HEK293 (cell line): ENCODE data around the gene MPG.
A peak's percentile ranks its signal among the peaks of the same experiment; 100 is the strongest.

Experiments used
- GLI2 ChIP-seq: fragments of 450-650 bp; formaldehyde crosslinking; IDR thresholded peaks from 2 replicates; pipeline ENCODE4; 2017; ENCODE audit warnings: missing biosample characterization, missing genetic modification characterization, low read depth, borderline replicate concordance
- KLF1 ChIP-seq: fragments of 450-650 bp; formaldehyde crosslinking; IDR thresholded peaks from 2 replicates; pipeline ENCODE4 v1.5.1; 2016; ENCODE audit warnings: missing biosample characterization, missing genetic modification characterization
- PRDM10 ChIP-seq: fragments of 450-650 bp; formaldehyde crosslinking; IDR thresholded peaks from 2 replicates; pipeline ENCODE4 v1.5.1; 2016; ENCODE audit warnings: missing biosample characterization, missing genetic modification characterization
- SCRT2 ChIP-seq: fragments of 450-650 bp; formaldehyde crosslinking; IDR thresholded peaks from 2 replicates; pipeline ENCODE4 v1.5.1; 2016; ENCODE audit warnings: missing biosample characterization, missing genetic modification characterization
- SP2 ChIP-seq: fragments of 450-650 bp; formaldehyde crosslinking; IDR thresholded peaks from 2 replicates; pipeline ENCODE4 v1.5.1; 2016; ENCODE audit warnings: missing biosample characterization, missing genetic modification characterization
- SP7 ChIP-seq: fragments of 450-650 bp; formaldehyde crosslinking; IDR thresholded peaks from 2 replicates; pipeline ENCODE4 v1.5.1; 2016; ENCODE audit warnings: missing biosample characterization, missing genetic modification characterization
- WT1 ChIP-seq: fragments of 450-650 bp; formaldehyde crosslinking; IDR thresholded peaks from 2 replicates; pipeline ENCODE4 v1.5.1; 2016; ENCODE audit warnings: missing biosample characterization, missing genetic modification characterization
- ZBTB20 ChIP-seq: fragments of 450-650 bp; formaldehyde crosslinking; IDR thresholded peaks from 2 replicates; pipeline ENCODE4 v1.5.1; 2016; ENCODE audit warnings: missing biosample characterization, missing genetic modification characterization
- ZBTB21 ChIP-seq: fragments of 450-650 bp; formaldehyde crosslinking; IDR thresholded peaks from 2 replicates; pipeline ENCODE4 v1.5.1; 2017; ENCODE audit warnings: missing biosample characterization, missing genetic modification characterization
- ZBTB7A ChIP-seq: fragments of 450-650 bp; formaldehyde crosslinking; IDR thresholded peaks from 2 replicates; pipeline ENCODE4 v1.5.1; 2016; ENCODE audit warnings: low read depth, missing biosample characterization, missing genetic modification characterization
- ZBTB8A ChIP-seq: fragments of 450-650 bp; formaldehyde crosslinking; IDR thresholded peaks from 2 replicates; pipeline ENCODE4 v1.5.1; 2016; ENCODE audit warnings: missing biosample characterization, missing genetic modification characterization
- ZFP3 ChIP-seq: fragments of 450-650 bp; formaldehyde crosslinking; IDR thresholded peaks from 2 replicates; pipeline ENCODE4 v1.5.1; 2016; ENCODE audit warnings: low read depth, missing biosample characterization, missing genetic modification characterization
- ZFP37 ChIP-seq: fragments of 450-650 bp; formaldehyde crosslinking; IDR thresholded peaks from 2 replicates; pipeline ENCODE4 v1.5.1; 2016; ENCODE audit warnings: missing biosample characterization, missing genetic modification characterization
- ZFP41 ChIP-seq: fragments of 450-650 bp; formaldehyde crosslinking; IDR thresholded peaks from 2 replicates; pipeline ENCODE4 v1.5.1; 2016; ENCODE audit warnings: missing biosample characterization, missing genetic modification characterization, borderline replicate concordance
- ZNF16 ChIP-seq: fragments of 450-650 bp; formaldehyde crosslinking; IDR thresholded peaks from 2 replicates; pipeline ENCODE4 v1.5.1; 2016; ENCODE audit warnings: low read depth, missing biosample characterization, missing genetic modification characterization
- ZNF23 ChIP-seq: fragments of 450-650 bp; formaldehyde crosslinking; IDR thresholded peaks from 2 replicates; pipeline ENCODE4 v1.5.1; 2016; ENCODE audit warnings: missing biosample characterization, missing genetic modification characterization, borderline replicate concordance
- ZNF280D ChIP-seq: fragments of 450-650 bp; formaldehyde crosslinking; IDR thresholded peaks from 2 replicates; pipeline ENCODE4 v1.5.1; 2016; ENCODE audit warnings: missing biosample characterization, missing genetic modification characterization
- ZNF416 ChIP-seq: fragments of 450-650 bp; formaldehyde crosslinking; IDR thresholded peaks from 2 replicates; pipeline ENCODE4 v1.5.1; 2016; ENCODE audit warnings: missing biosample characterization, missing genetic modification characterization
- ZNF433 ChIP-seq: fragments of 450-650 bp; formaldehyde crosslinking; IDR thresholded peaks from 2 replicates; pipeline ENCODE4 v1.5.1; 2016; ENCODE audit warnings: missing biosample characterization, missing genetic modification characterization, low read depth
- ZNF521 ChIP-seq: fragments of 450-650 bp; formaldehyde crosslinking; IDR thresholded peaks from 2 replicates; pipeline ENCODE4 v1.5.1; 2017; ENCODE audit warnings: missing biosample characterization, mild to moderate bottlenecking, missing genetic modification characterization
- ZNF610 ChIP-seq: fragments of 450-650 bp; formaldehyde crosslinking; IDR thresholded peaks from 2 replicates; pipeline ENCODE4 v1.5.1; 2016; ENCODE audit warnings: missing biosample characterization, missing genetic modification characterization, borderline replicate concordance
- ZNF629 ChIP-seq: fragments of 450-650 bp; formaldehyde crosslinking; IDR thresholded peaks from 2 replicates; pipeline ENCODE4 v1.5.1; 2017; ENCODE audit warnings: missing biosample characterization, missing genetic modification characterization
- ZNF701 ChIP-seq: fragments of 450-650 bp; formaldehyde crosslinking; IDR thresholded peaks from 2 replicates; pipeline ENCODE4 v1.5.1; 2016; ENCODE audit warnings: missing biosample characterization, missing genetic modification characterization
- ZSCAN4 ChIP-seq: fragments of 450-650 bp; formaldehyde crosslinking; IDR thresholded peaks from 2 replicates; pipeline ENCODE4 v1.5.1; 2017; ENCODE audit warnings: missing biosample characterization, missing genetic modification characterization
- ZXDB ChIP-seq: fragments of 450-650 bp; formaldehyde crosslinking; IDR thresholded peaks from 2 replicates; pipeline ENCODE4 v1.5.1; 2016; ENCODE audit warnings: missing biosample characterization, missing genetic modification characterization
- TF ChIP-seq, protein P1 (sequence below): fragments of 450-650 bp; formaldehyde crosslinking; IDR thresholded peaks from 2 replicates; pipeline ENCODE4 v1.5.1; 2016; ENCODE audit warnings: missing biosample characterization, missing genetic modification characterization, low read depth
- TF ChIP-seq, protein P2 (sequence below): fragments of 450-650 bp; formaldehyde crosslinking; IDR thresholded peaks from 2 replicates; pipeline ENCODE4 v1.5.1; 2016; ENCODE audit warnings: missing biosample characterization, missing genetic modification characterization
- TF ChIP-seq, protein P3 (sequence below): fragments of 450-650 bp; formaldehyde crosslinking; IDR thresholded peaks from 2 replicates; pipeline ENCODE4 v1.5.1; 2016; ENCODE audit warnings: missing biosample characterization, missing genetic modification characterization

The MPG gene

DNA sequence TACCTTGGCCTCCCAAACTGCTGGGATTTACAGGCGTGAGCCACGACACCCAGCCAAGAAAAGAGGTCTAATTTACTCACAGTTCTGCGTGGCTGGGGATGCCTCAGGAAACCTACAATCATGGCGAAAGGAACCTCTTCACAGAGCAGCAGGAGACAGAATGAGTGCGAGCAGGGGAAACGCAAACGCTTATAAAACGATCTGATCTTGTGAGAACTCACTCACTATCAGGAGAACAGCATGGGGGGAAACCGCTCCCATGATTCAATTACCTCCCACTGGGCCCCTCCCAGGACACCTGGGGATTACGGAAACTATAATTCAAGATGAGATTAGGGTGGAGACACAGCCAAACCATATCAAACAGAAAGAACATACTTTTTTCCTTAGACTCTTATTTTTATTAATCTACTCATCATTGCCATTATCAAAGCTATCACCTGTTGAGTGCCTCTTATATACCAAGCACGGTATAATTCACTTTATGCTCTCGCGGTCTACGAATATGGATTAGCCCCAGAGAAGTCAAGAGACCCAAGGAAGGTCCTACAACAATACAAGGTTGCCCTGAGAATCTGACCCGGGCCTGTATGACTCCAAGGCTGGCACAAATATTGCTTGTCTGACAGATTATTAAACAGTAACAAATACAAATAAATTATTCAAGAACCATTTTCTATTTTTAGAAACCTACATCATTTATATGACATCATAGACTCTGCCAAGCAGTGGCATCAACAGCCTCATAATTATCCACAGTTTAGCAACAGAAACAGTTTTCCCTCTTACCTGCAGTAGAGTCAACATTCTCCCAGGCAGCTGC, 27.0 kb upstream of the MPG start (continued):
- TF ChIP-seq, protein P1, sequence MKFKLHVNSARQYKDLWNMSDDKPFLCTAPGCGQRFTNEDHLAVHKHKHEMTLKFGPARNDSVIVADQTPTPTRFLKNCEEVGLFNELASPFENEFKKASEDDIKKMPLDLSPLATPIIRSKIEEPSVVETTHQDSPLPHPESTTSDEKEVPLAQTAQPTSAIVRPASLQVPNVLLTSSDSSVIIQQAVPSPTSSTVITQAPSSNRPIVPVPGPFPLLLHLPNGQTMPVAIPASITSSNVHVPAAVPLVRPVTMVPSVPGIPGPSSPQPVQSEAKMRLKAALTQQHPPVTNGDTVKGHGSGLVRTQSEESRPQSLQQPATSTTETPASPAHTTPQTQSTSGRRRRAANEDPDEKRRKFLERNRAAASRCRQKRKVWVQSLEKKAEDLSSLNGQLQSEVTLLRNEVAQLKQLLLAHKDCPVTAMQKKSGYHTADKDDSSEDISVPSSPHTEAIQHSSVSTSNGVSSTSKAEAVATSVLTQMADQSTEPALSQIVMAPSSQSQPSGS (tag by site-specific recombination) = peak; percentile 92
- TF ChIP-seq SCRT2 (tag by site-specific recombination) (peak; percentile 79), ZNF280D (tag by site-specific recombination) (no peak), ZFP37 (tag by site-specific recombination) (no peak), ZXDB (tag by site-specific recombination) (no peak), SP7 (tag by site-specific recombination) (peak; percentile 68), ZNF629 (tag by site-specific recombination) (peak; percentile 88), ZNF610 (tag by site-specific recombination) (peak; percentile 87; the same call in 1 of the 2 replicates), ZFP41 (tag by site-specific recombination) (no peak), ZNF16 (tag by site-specific recombination) (no peak), ZBTB7A (tag by site-specific recombination) (no peak), ZSCAN4 (tag by site-specific recombination) (no peak), ZNF521 (no peak), ZFP3 (no peak), GLI2 (tag by site-specific recombination) (no peak), ZBTB21 (tag by site-specific recombination) (peak; percentile 69; the same call in 1 of the 2 replicates), ZNF416 (tag by site-specific recombination) (no peak), SP2 (tag by site-specific recombination) (no peak), KLF1 (tag by site-specific recombination) (peak; percentile 92), ZBTB20 (tag by site-specific recombination) (no peak), ZNF701 (tag by site-specific recombination) (no peak), WT1 (tag by site-specific recombination) (peak; percentile 68), ZNF23 (tag by site-specific recombination) (no peak), PRDM10 (tag by site-specific recombination) (0 out of 2 replicates have a peak, but pooled peaks have one; percentile 10), ZBTB8A (tag by site-specific recombination) (0 out of 2 replicates have a peak, but pooled peaks have one; percentile 15), ZNF433 (tag by site-specific recombination) (no peak)
- TF ChIP-seq, protein P2, sequence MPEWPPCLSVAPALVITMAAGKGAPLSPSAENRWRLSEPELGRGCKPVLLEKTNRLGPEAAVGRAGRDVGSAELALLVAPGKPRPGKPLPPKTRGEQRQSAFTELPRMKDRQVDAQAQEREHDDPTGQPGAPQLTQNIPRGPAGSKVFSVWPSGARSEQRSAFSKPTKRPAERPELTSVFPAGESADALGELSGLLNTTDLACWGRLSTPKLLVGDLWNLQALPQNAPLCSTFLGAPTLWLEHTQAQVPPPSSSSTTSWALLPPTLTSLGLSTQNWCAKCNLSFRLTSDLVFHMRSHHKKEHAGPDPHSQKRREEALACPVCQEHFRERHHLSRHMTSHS (tag by site-specific recombination) = no peak
- TF ChIP-seq, protein P3, sequence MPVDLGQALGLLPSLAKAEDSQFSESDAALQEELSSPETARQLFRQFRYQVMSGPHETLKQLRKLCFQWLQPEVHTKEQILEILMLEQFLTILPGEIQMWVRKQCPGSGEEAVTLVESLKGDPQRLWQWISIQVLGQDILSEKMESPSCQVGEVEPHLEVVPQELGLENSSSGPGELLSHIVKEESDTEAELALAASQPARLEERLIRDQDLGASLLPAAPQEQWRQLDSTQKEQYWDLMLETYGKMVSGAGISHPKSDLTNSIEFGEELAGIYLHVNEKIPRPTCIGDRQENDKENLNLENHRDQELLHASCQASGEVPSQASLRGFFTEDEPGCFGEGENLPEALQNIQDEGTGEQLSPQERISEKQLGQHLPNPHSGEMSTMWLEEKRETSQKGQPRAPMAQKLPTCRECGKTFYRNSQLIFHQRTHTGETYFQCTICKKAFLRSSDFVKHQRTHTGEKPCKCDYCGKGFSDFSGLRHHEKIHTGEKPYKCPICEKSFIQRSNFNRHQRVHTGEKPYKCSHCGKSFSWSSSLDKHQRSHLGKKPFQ (tag by site-specific recombination) = peak; percentile 66
